PC-9 (cell line): ENCODE data around the gene WAPL. TPM values are rescaled to one million over a fixed set of nuclear protein-coding genes. Genes with fewer than 3 reads are reported as not detected.
"Not testable (repeated sequence)": the region's sequence is repeated elsewhere in the genome, so short reads cannot be mapped to it uniquely, and the experiment has no call there.

Experiments used
- BruUV-seq: library from RNA; stranded (reverse); fragments of 400-500 nt; replicated peaks from 2 replicates; lab custom pipeline; 2021; lab: Mats Ljungman, UMichigan
- CTCF ChIA-PET: fragments of 300-600 bp; sonication (Branson Sonifier 250); formaldehyde crosslinking; loops from one replicate; lab custom pipeline; 2022; ENCODE audit warnings: antibody characterized with exemption; lab: Charles Lee
- POLR2A ChIA-PET: fragments of 300-600 bp; sonication (Branson Sonifier 250); formaldehyde crosslinking; loops from one replicate; lab custom pipeline; 2022; ENCODE audit warnings: antibody characterized with exemption; ENCODE audit not compliant: unreplicated experiment; lab: Charles Lee
- DNase-seq, 2 experiments: peaks; one replicate each; pipeline versions ENCODE4 v3.0.0 to v3.0.0-alpha.2; 2015 to 2022; ENCODE audit warnings: mixed read lengths in 1 of 2
- H2AFZ ChIP-seq: fragments of 200-600 bp; sonication (generic); 2 replicates; pipeline ENCODE4 v1.8.1; 2017; ENCODE audit warnings: antibody characterized with exemption
- H3F3A ChIP-seq: fragments of 200-600 bp; sonication (generic); 2 replicates; pipeline ENCODE4 v1.8.1; 2017; ENCODE audit warnings: antibody characterized with exemption, mild to moderate bottlenecking, low read depth; ENCODE audit not compliant: insufficient read depth
- H3K27ac ChIP-seq: fragments of 200-600 bp; sonication (generic); 2 replicates; pipeline ENCODE4 v1.6.1; 2016; ENCODE audit warnings: mixed run types
- H3K27me3 ChIP-seq: fragments of 200-600 bp; sonication (generic); 2 replicates; pipeline ENCODE4 v1.6.1; 2016; ENCODE audit warnings: low read depth, mixed run types; ENCODE audit not compliant: insufficient read depth
- H3K36me3 ChIP-seq: fragments of 200-600 bp; sonication (generic); 2 replicates; pipeline ENCODE4 v1.6.1; 2016; ENCODE audit warnings: low read depth, mixed run types
- H3K4me1 ChIP-seq: fragments of 200-600 bp; sonication (generic); replicated peaks from 2 replicates; pipeline ENCODE4 v1.6.1; 2016; ENCODE audit warnings: mixed run types; ENCODE audit not compliant: insufficient read depth
- H3K4me2 ChIP-seq: fragments of 200-600 bp; sonication (generic); 2 replicates; pipeline ENCODE4 v1.6.1; 2017; ENCODE audit warnings: mixed run types
- H3K4me3 ChIP-seq: fragments of 200-600 bp; sonication (generic); 2 replicates; pipeline ENCODE4 v1.6.1; 2016; ENCODE audit warnings: mixed run types
- H3K79me2 ChIP-seq: fragments of 200-600 bp; sonication (generic); 2 replicates; pipeline ENCODE4 v1.6.1; 2017; ENCODE audit warnings: low read depth, mixed run types
- H3K9me2 ChIP-seq: fragments of 200-600 bp; sonication (generic); 2 replicates; pipeline ENCODE4 v1.8.1; 2017; ENCODE audit warnings: mild to moderate bottlenecking; ENCODE audit not compliant: insufficient read depth
- H3K9me3 ChIP-seq: fragments of 200-600 bp; sonication (generic); 2 replicates; pipeline ENCODE4 v1.8.1; 2016; ENCODE audit warnings: low read depth; ENCODE audit not compliant: insufficient read depth
- H4K20me1 ChIP-seq: fragments of 200-600 bp; sonication (generic); 2 replicates; pipeline ENCODE4 v1.8.1; 2017; ENCODE audit not compliant: insufficient read depth
- CTCF ChIP-seq: fragments of 200-600 bp; sonication (generic); conservative IDR thresholded peaks from 2 replicates; pipeline ENCODE4 v1.6.1; 2017; ENCODE audit warnings: mixed run types, antibody characterized with exemption, mild to moderate bottlenecking, moderate library complexity
- EZH2 ChIP-seq: fragments of 200-600 bp; sonication (generic); IDR thresholded peaks from 2 replicates; pipeline ENCODE4 v1.8.0; 2017; ENCODE audit warnings: antibody characterized with exemption, low read depth
- intact Hi-C: fragments of 100-400 bp; cut with micrococcal nuclease; formaldehyde crosslinking; loops from one replicate; pipeline ENCODE4 v1.10.0; 2022; ENCODE audit not compliant: unreplicated experiment
- total RNA-seq: library from RNA; stranded (reverse); gene quantifications from 2 replicates; pipeline ENCODE4 v1.2.3, GENCODE V29; 2021

Gene WAPL
- total RNA-seq, 1 experiment from 2014 or later: 20.9 TPM

DNA sequence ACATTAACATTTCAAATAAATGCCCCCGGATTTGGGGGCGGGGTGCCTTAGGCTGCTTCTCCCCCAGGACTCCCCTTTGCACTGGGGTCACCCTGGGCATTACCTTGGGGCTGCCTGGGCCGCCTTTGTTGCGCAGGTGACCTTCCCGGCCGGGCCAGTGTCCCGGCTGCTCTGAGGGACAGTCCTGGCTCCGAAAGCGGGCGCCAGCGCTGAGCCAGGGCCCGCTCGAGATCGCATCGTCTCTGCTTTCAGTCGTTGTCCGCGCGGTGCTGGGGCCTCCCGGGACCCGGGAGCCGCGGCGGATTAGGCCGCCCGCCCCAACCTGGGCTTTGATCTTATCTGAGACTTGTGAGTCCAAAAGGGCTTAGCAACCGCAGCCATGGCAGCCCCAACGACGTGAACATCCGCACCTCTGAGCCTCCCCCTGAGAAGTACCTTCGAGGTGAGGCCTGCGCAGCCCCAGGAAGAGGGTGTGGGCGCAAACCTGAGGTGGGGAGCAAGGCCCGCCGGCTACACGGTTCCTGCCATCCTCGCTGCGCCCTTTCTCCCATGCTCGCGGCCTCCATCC is 14.8 kb upstream of the WAPL start:
- no peak overlapping the region for H2AFZ ChIP-seq
- 0 out of 2 replicates have a peak, but pooled peaks cover 3% of the 10 kb centered on the region for H3F3A ChIP-seq
- peak overlapping the region; percentile 85; the same call in 1 of the 2 replicates for H3K4me3 ChIP-seq
- no peaks in the 10 kb centered on the region for H3K36me3 ChIP-seq
- no peaks in the 10 kb centered on the region for H3K9me2 ChIP-seq
- no peak overlapping the region for H3K27ac ChIP-seq
- H3K79me2 ChIP-seq: no peaks in the 10 kb centered on the region
- peak overlapping the region; percentile 86 for H3K4me2 ChIP-seq
- no TSS peak for BruUV-seq
- no peak for DNase-seq
- H3K4me1 ChIP-seq: peaks cover 4% of the 10 kb centered on the region; the same call in 1 of the 2 replicates
- no peaks in the 10 kb centered on the region for H4K20me1 ChIP-seq
- intact Hi-C loops: no loop called here
- ChIA-PET POLR2A (interaction anchor here (1.0 kb wide), 1 partner anchor 40 kb away, joined by 14 read pairs; no protein-coding TSS in a partner anchor), CTCF (interaction anchor here (0.7 kb wide), 1 partner anchor 135 kb away, joined by 5 read pairs; no protein-coding TSS in a partner anchor)
- no peaks in the 10 kb centered on the region for H3K9me3 ChIP-seq
- no peaks in the 10 kb centered on the region for H3K27me3 ChIP-seq
- TF ChIP-seq CTCF (no peak), EZH2 (no peak)

- TF ChIP-seq CTCF: no peak
- TF ChIP-seq EZH2: no peak
- peaks cover 4% of the 10 kb centered on the region; the same call in 1 of the 2 replicates for H3K4me1 ChIP-seq
- no peaks in the 10 kb centered on the region for H3K9me2 ChIP-seq
- H3K79me2 ChIP-seq: no peaks in the 10 kb centered on the region
- BruUV-seq: no TSS peak
- H3F3A ChIP-seq: 0 out of 2 replicates have a peak, but pooled peaks cover 3% of the 10 kb centered on the region
- H4K20me1 ChIP-seq: no peaks in the 10 kb centered on the region
- no peaks in the 10 kb centered on the region for H3K27me3 ChIP-seq
- no peaks in the 10 kb centered on the region for H3K36me3 ChIP-seq
- intact Hi-C loops: no loop called here
- no peaks in the 10 kb centered on the region for H3K9me3 ChIP-seq
- ChIA-PET POLR2A (interaction anchor here (0.6 to 1.0 kb wide), 3 partner anchors 35 to 547 kb away, joined by 3 to 14 read pairs (median 3); no protein-coding TSS in a partner anchor), CTCF (interaction anchor here (0.7 kb wide), 1 partner anchor 136 kb away, joined by 5 read pairs; no protein-coding TSS in a partner anchor)
- no peak overlapping the region for H3K27ac ChIP-seq
- peak overlapping the region; percentile 85 for H3K4me3 ChIP-seq
- peak overlapping the region; percentile 95 for H2AFZ ChIP-seq
- H3K4me2 ChIP-seq: peak overlapping the region; percentile 86
- DNase-seq: peak; percentile 39 to 74
These were observed 13.7 kb upstream of the WAPL start for GRCh38 chr10:86535132-86535882.

DNA sequence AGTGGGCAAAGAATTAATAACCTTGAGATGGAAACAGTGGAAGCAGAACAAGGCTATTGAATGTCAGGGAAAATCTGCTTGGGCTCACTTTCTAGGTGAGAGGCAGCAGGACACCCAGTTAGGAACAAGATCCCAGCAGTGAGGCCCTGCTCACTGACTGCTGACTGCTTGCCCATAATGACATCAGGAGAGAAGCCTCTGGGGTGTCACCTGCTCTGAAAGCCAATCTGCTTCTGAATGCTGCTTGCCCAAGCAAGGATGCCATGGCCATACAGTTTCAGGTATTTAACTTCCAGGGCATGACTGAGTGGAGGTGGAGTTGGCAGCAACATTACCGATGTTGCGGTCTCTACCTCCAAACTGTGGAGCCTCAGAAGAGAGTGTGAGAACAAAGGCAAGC is 11.7 kb upstream of the WAPL start:
- intact Hi-C loops: no loop called here
- TF ChIP-seq CTCF: no peak
- no peak for TF ChIP-seq EZH2
- H3K79me2 ChIP-seq: no peaks in the 10 kb centered on the region
- no peaks in the 10 kb centered on the region for H3K27me3 ChIP-seq
- no peak overlapping the region for H3K4me3 ChIP-seq
- no peaks in the 10 kb centered on the region for H3K36me3 ChIP-seq
- no peak for DNase-seq
- no peaks in the 10 kb centered on the region for H3F3A ChIP-seq
- no peak overlapping the region for H3K27ac ChIP-seq
- no peaks in the 10 kb centered on the region for H3K9me2 ChIP-seq
- CTCF ChIA-PET: no interaction called here
- BruUV-seq: no TSS peak
- H4K20me1 ChIP-seq: no peaks in the 10 kb centered on the region
- no peaks in the 10 kb centered on the region for H3K9me3 ChIP-seq
- peaks cover 4% of the 10 kb centered on the region; the same call in 1 of the 2 replicates for H3K4me1 ChIP-seq
- POLR2A ChIA-PET: no interaction called here
- no peak overlapping the region for H3K4me2 ChIP-seq
- H2AFZ ChIP-seq: no peak overlapping the region

- H2AFZ ChIP-seq, BruUV-seq: not testable (repeated sequence)
These were observed 7.1 kb upstream of the WAPL start for GRCh38 chr10:86528736-86529135.

More at GRCh38 chr10:86528736-86529135, 7.1 kb upstream of the WAPL start:
- POLR2A ChIA-PET, H3K27ac ChIP-seq, H3F3A ChIP-seq, H3K4me3 ChIP-seq, H3K9me3 ChIP-seq, DNase-seq, H3K9me2 ChIP-seq, H3K27me3 ChIP-seq, H3K4me2 ChIP-seq, H3K4me1 ChIP-seq, intact Hi-C loops, H4K20me1 ChIP-seq, H3K79me2 ChIP-seq, H3K36me3 ChIP-seq: not testable (repeated sequence)
- CTCF ChIA-PET: interaction anchor here (0.6 kb wide), 1 partner anchor 408 kb away, joined by 3 read pairs; no protein-coding TSS in a partner anchor
